ENCODE data around the gene CSMD2. TPM values are rescaled to one million over a fixed set of nuclear protein-coding genes. Genes with fewer than 3 reads are reported as not detected.

CSMD2 gene
- total RNA-seq, 2 experiments from 2014 or later, result not detected

- Mint-ChIP-seq H3K36me3 (ENCODE audit: low read depth) (no peaks in the 10 kb centered on the region), H3K9me3 (no peaks in the 10 kb centered on the region), H3K4me3 (no peak overlapping the region), H3K27ac (no peak overlapping the region), H3K27me3 (no peaks in the 10 kb centered on the region), H3K4me1 (no peaks in the 10 kb centered on the region)
- CTCF ChIA-PET, result no interaction called here
- POLR2A ChIA-PET, result no interaction called here
- DNase-seq, result no peak
Measured at GRCh38 chr1:33925586-33925985, 239.4 kb downstream of the CSMD2 start.

DNA sequence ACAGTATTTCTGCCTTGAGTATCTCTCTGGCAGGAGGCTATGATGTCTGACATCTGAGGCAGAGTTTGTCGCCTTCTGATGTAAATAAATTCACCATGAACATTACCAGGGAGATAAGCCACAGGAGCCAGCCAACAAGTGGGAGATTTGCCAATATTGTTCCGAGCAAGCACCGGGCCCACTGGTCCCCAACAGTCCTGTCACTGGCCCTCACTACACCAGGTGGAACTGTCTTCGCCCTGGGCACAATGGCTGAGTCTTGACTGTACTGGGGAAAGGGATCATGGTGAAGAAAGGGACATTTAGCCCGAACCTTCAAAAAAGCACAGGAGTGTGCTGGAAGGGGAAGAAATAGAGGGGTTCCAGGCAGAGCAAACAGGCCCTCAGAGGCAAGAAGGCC lies 243.7 kb downstream of the CSMD2 start:
- no peak for DNase-seq
- Mint-ChIP-seq H3K27ac (no peak overlapping the region), H3K4me3 (no peak overlapping the region), H3K9me3 (no peaks in the 10 kb centered on the region), H3K4me1 (no peaks in the 10 kb centered on the region), H3K36me3 (ENCODE audit: low read depth) (no peaks in the 10 kb centered on the region), H3K27me3 (no peaks in the 10 kb centered on the region)
- POLR2A ChIA-PET, result no interaction called here
- CTCF ChIA-PET, result no interaction called here

DNA sequence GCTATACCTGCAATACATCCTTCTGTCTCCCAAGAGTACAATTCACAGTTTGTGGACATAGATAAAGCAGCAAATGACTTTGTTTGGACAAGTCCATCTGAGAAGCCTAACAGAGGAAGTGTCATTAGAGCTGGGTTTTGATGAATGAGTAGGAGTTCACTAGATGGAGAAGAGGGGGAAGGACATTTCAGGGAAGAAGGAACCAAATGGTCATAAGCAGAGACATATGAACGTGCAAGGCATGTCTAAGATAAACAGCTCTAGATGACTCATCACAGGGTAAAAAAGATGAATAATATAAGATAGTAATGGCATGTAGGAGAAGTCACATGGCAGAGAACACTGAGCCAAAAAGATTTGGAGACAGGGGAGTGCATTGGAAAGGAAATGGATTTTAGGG lies 246.7 kb downstream of the CSMD2 start:
- CTCF ChIA-PET, result no interaction called here

DNA sequence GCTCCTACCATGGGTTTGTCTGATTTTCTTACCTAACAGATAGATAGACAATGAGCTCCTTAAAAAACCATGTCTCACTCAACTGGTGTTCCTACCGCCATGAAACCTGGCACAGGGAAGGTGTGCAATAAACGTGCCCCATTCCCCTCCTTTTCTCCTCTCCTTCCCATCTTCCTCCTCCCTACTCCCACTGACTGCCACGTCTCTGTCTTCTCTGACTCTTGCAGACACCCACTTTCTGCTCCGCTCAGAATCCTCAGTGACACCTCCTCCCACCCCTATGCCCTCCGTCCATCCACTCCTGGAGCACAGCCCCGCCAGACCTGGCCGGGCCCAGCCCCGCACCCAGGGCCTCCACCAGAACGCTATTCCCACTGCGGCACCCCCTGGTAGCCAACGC lies 248.2 kb downstream of the CSMD2 start:
- DNase-seq, result no peak
- H3K27me3 Mint-ChIP-seq, result no peaks in the 10 kb centered on the region
- POLR2A ChIA-PET, result no interaction called here
- H3K27ac Mint-ChIP-seq, result no peak overlapping the region
- H3K36me3 Mint-ChIP-seq (ENCODE audit: low read depth), result no peaks in the 10 kb centered on the region
- no peaks in the 10 kb centered on the region for H3K9me3 Mint-ChIP-seq
- no peaks in the 10 kb centered on the region for H3K4me1 Mint-ChIP-seq
- CTCF ChIA-PET, result no interaction called here
- no peak overlapping the region for H3K4me3 Mint-ChIP-seq

More for the DNA sequence above, 246.7 kb downstream of the CSMD2 start:
- Mint-ChIP-seq H3K36me3 (ENCODE audit: low read depth) (no peaks in the 10 kb centered on the region), H3K4me1 (no peaks in the 10 kb centered on the region), H3K4me3 (no peak overlapping the region), H3K9me3 (no peaks in the 10 kb centered on the region), H3K27ac (no peak overlapping the region), H3K27me3 (no peaks in the 10 kb centered on the region)
- no peak for DNase-seq
- POLR2A ChIA-PET, result no interaction called here

- Mint-ChIP-seq H3K36me3 (ENCODE audit: low read depth) (no peaks in the 10 kb centered on the region), H3K4me1 (no peaks in the 10 kb centered on the region), H3K4me3 (no peak overlapping the region), H3K27me3 (no peaks in the 10 kb centered on the region), H3K27ac (no peak overlapping the region), H3K9me3 (no peaks in the 10 kb centered on the region)
- DNase-seq, result no peak
- POLR2A ChIA-PET, result no interaction called here
- CTCF ChIA-PET, result no interaction called here
Measured at GRCh38 chr1:33914531-33914930, 250.5 kb downstream of the CSMD2 start.

- DNase-seq, result no peak
- H3K36me3 Mint-ChIP-seq (ENCODE audit: low read depth), result no peaks in the 10 kb centered on the region
- H3K9me3 Mint-ChIP-seq, result no peaks in the 10 kb centered on the region
- H3K4me1 Mint-ChIP-seq, result no peaks in the 10 kb centered on the region
- POLR2A ChIA-PET, result no interaction called here
- peaks cover 3% of the 10 kb centered on the region for H3K27me3 Mint-ChIP-seq
- CTCF ChIA-PET, result interaction anchor here (0.6 kb wide), 1 partner anchor 21 kb away, joined by 3 read pairs; no protein-coding TSS in a partner anchor
- no peak overlapping the region for H3K4me3 Mint-ChIP-seq
- H3K27ac Mint-ChIP-seq, result no peak overlapping the region
Measured at GRCh38 chr1:33908324-33908956, 256.6 kb downstream of the CSMD2 start.

- no peak for DNase-seq
- POLR2A ChIA-PET, result no interaction called here
- Mint-ChIP-seq H3K4me3 (no peak overlapping the region), H3K27me3 (peaks cover 8% of the 10 kb centered on the region), H3K27ac (no peak overlapping the region), H3K4me1 (no peaks in the 10 kb centered on the region), H3K9me3 (no peaks in the 10 kb centered on the region), H3K36me3 (ENCODE audit: low read depth) (no peaks in the 10 kb centered on the region)
- CTCF ChIA-PET, result no interaction called here
Measured at GRCh38 chr1:33906156-33906555, 258.9 kb downstream of the CSMD2 start.

- Mint-ChIP-seq H3K9me3 (no peaks in the 10 kb centered on the region), H3K36me3 (ENCODE audit: low read depth) (no peaks in the 10 kb centered on the region), H3K4me1 (no peaks in the 10 kb centered on the region), H3K27ac (no peak overlapping the region), H3K27me3 (peaks cover 8% of the 10 kb centered on the region), H3K4me3 (no peak overlapping the region)
- CTCF ChIA-PET, result no interaction called here
- no peak for DNase-seq
- POLR2A ChIA-PET, result no interaction called here
Measured at GRCh38 chr1:33905241-33905640, 259.8 kb downstream of the CSMD2 start.

GRCh38 chr1:33903210-33903589 lies 261.8 kb downstream of the CSMD2 start:
- peaks cover 8% of the 10 kb centered on the region for H3K27me3 Mint-ChIP-seq
- ChIA-PET CTCF (no interaction called here), POLR2A (no interaction called here)
- no peak for DNase-seq
- H3K4me3 Mint-ChIP-seq, result no peak overlapping the region
- H3K4me1 Mint-ChIP-seq, result no peaks in the 10 kb centered on the region
- H3K9me3 Mint-ChIP-seq, result no peaks in the 10 kb centered on the region
- no peak overlapping the region for H3K27ac Mint-ChIP-seq
- no peaks in the 10 kb centered on the region for H3K36me3 Mint-ChIP-seq (ENCODE audit: low read depth)

DNA sequence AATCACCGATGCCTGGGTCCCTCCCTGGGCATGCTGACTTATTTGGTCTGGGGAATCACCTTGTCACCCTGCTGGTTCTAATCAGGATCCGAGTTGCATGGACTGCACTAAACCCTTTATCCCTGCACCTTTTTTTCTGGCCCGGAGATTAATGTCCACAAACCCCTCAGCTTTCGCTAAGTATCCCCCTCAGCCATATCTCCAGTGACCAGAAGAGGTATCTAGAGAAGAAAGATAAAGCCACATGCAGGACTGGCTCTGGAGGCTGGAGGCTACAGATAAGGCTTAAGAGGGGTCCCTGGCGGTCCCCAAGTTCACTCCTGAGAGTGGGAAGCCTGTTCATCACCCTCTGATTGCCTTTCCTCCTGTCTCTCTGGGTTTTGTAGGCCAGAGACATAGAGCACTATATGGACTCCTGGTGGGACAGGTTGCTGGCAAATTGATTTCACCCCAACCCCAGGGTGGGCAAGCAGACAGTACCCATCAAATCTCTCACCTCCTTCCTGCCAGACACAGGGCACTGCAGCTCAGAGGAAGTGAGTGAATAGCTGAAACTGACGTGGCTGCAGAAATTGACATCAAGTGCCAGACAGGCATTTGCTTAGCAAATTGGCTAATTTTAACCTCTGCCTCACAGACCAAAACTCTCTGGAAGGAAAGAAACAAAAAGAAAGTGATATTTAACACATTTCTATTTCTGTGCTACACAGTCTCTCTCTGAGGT lies 262.4 kb downstream of the CSMD2 start:
- no peak overlapping the region for H3K27ac Mint-ChIP-seq
- no peak for DNase-seq
- peaks cover 8% of the 10 kb centered on the region for H3K27me3 Mint-ChIP-seq
- no peaks in the 10 kb centered on the region for H3K36me3 Mint-ChIP-seq (ENCODE audit: low read depth)
- ChIA-PET POLR2A (no interaction called here), CTCF (no interaction called here)
- no peak overlapping the region for H3K4me3 Mint-ChIP-seq
- H3K4me1 Mint-ChIP-seq, result no peaks in the 10 kb centered on the region
- no peaks in the 10 kb centered on the region for H3K9me3 Mint-ChIP-seq

DNA sequence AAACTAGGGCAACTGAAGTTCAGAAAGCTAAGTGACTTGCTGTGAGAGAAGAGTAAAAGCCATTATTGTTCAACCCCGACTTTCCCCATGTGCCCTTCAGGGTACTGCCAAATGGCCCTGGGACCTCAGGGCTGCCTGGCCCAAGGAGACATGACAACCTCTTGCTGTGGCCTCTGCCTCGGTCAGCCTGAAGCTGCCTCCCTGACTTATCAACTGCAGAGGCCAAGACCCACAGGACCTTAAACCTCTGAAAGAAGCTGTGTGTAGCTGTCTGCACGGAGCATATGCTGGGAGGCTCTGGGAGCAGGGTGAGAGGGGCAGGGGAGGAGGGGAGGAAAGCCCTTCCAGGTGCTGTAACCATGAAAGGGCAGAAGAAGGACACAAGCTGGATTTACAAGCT lies 265.3 kb downstream of the CSMD2 start:
- no peak overlapping the region for H3K27ac Mint-ChIP-seq
- H3K4me1 Mint-ChIP-seq, result no peaks in the 10 kb centered on the region
- H3K9me3 Mint-ChIP-seq, result no peaks in the 10 kb centered on the region
- peaks cover 8% of the 10 kb centered on the region for H3K27me3 Mint-ChIP-seq
- H3K36me3 Mint-ChIP-seq (ENCODE audit: low read depth), result no peaks in the 10 kb centered on the region
- no peak overlapping the region for H3K4me3 Mint-ChIP-seq
- POLR2A ChIA-PET, result no interaction called here
- no peak for DNase-seq
- CTCF ChIA-PET, result no interaction called here

DNA sequence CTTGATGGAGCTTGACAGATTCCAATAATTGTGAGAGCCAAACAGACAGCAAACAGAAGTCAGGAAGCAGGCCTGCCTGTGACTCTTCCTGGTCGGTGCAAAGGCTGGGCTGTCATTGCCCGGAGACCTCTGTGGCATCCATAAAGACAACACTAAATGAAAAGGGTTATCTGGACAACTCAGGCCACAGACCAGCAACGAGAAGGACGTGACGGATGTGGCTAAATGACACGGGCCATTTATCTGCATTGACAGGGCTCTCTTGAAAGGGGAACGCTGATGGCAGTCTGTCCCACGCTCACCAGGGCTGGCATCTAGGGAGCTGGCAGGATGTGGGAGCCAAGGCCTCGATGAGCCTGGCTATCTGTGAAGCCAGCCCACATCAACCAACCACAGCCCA lies 266.1 kb downstream of the CSMD2 start:
- Mint-ChIP-seq H3K27ac (no peak overlapping the region), H3K9me3 (no peaks in the 10 kb centered on the region), H3K4me1 (no peaks in the 10 kb centered on the region), H3K4me3 (no peak overlapping the region), H3K36me3 (ENCODE audit: low read depth) (no peaks in the 10 kb centered on the region), H3K27me3 (peaks cover 5% of the 10 kb centered on the region)
- CTCF ChIA-PET, result no interaction called here
- POLR2A ChIA-PET, result no interaction called here
- no peak for DNase-seq

DNA sequence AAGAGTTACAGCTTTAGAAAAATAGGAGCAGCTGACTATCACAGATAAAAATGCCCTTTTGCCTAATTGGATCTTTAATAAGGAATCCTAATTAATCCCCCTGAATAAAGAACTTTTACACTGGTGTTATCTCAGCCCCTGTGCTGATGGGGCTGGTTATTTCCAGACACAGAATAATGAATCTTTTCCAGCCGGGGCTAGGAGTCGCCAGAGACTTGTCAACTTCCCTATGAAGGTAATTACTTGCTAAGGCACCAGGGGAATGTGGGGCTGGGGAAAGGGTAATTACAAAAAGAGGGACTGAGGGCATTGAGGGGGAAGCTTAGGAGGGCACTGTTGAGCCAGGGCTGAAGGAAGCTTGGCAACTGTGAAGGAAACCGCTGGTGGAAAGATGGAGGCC lies 266.6 kb downstream of the CSMD2 start:
- no peaks in the 10 kb centered on the region for H3K36me3 Mint-ChIP-seq (ENCODE audit: low read depth)
- H3K27me3 Mint-ChIP-seq, result peaks cover 5% of the 10 kb centered on the region
- H3K9me3 Mint-ChIP-seq, result no peaks in the 10 kb centered on the region
- ChIA-PET CTCF (no interaction called here), POLR2A (no interaction called here)
- H3K27ac Mint-ChIP-seq, result no peak overlapping the region
- DNase-seq, result no peak
- no peak overlapping the region for H3K4me3 Mint-ChIP-seq
- no peaks in the 10 kb centered on the region for H3K4me1 Mint-ChIP-seq

- no peaks in the 10 kb centered on the region for H3K36me3 Mint-ChIP-seq (ENCODE audit: low read depth)
- H3K9me3 Mint-ChIP-seq, result no peaks in the 10 kb centered on the region
- H3K27ac Mint-ChIP-seq, result no peak overlapping the region
- ChIA-PET CTCF (no interaction called here), POLR2A (no interaction called here)
- DNase-seq, result no peak
- no peak overlapping the region for H3K4me3 Mint-ChIP-seq
- H3K4me1 Mint-ChIP-seq, result no peaks in the 10 kb centered on the region
- peaks cover 3% of the 10 kb centered on the region for H3K27me3 Mint-ChIP-seq
Measured at GRCh38 chr1:33897092-33897725, 267.8 kb downstream of the CSMD2 start.
